H9 (cell line): ENCODE results near the gene C1orf105. TPM values are rescaled to one million over a fixed set of nuclear protein-coding genes. Genes with fewer than 3 reads are reported as not detected.

ENCODE experiments used
- DNase-seq: peaks from one replicate; pipeline ENCODE4 v3.0.0-alpha.2; 2017
- H2AFZ ChIP-seq: one replicate; pipeline ENCODE4 v1.6.1; 2013; ENCODE audit warnings: mild to moderate bottlenecking, low read length, control low read depth, moderate library complexity
- H2AK5ac ChIP-seq: 2 replicates; pipeline ENCODE4 v1.6.1; 2013; ENCODE audit warnings: low read length, control low read depth, mixed read lengths; ENCODE audit not compliant: insufficient read length
- H2BK120ac ChIP-seq: one replicate; pipeline ENCODE4 v1.6.1; 2013; ENCODE audit warnings: low read depth, mild to moderate bottlenecking, low read length, control low read depth, inconsistent platforms; ENCODE audit not compliant: poor library complexity, severe bottlenecking
- H2BK12ac ChIP-seq: 2 replicates; pipeline ENCODE4 v1.6.1; 2013; ENCODE audit warnings: low read length, control low read depth, mixed read lengths, low read depth; ENCODE audit not compliant: insufficient read length
- H2BK15ac ChIP-seq: 2 replicates; pipeline ENCODE4 v1.6.1; 2013; ENCODE audit warnings: low read depth, low read length, control low read depth
- H2BK20ac ChIP-seq: one replicate; pipeline ENCODE4 v1.6.1; 2013; ENCODE audit warnings: low read depth, mild to moderate bottlenecking, low read length, control low read depth, inconsistent platforms; ENCODE audit not compliant: poor library complexity, severe bottlenecking
- H2BK5ac ChIP-seq: 2 replicates; pipeline ENCODE4 v1.6.1; 2013; ENCODE audit warnings: low read length, control low read depth, mixed read lengths; ENCODE audit not compliant: insufficient read length
- H3K14ac ChIP-seq: 2 replicates; pipeline ENCODE4 v1.6.1; 2013; ENCODE audit warnings: low read length, control low read depth; ENCODE audit not compliant: insufficient read depth
- H3K18ac ChIP-seq: 2 replicates; pipeline ENCODE4 v1.6.1; 2013; ENCODE audit warnings: low read depth, mild to moderate bottlenecking, mixed read lengths, low read length, control low read depth; ENCODE audit not compliant: insufficient read length
- H3K23ac ChIP-seq: 2 replicates; pipeline ENCODE4 v1.6.1; 2013; ENCODE audit warnings: low read length, control low read depth, mixed read lengths, low read depth; ENCODE audit not compliant: insufficient read length
- H3K23me2 ChIP-seq: 2 replicates; pipeline ENCODE4 v1.6.1; 2013; ENCODE audit warnings: low read depth, mild to moderate bottlenecking, mixed read lengths, low read length, control low read depth; ENCODE audit not compliant: insufficient read length, poor library complexity, severe bottlenecking
- H3K27ac ChIP-seq: 2 replicates; pipeline ENCODE4 v1.5.1; 2013; ENCODE audit warnings: low read length, control low read depth, mixed read lengths, low read depth; ENCODE audit not compliant: insufficient read length
- H3K27me3 ChIP-seq: 2 replicates; pipeline ENCODE4 v1.6.1; 2013; ENCODE audit warnings: low read length, control low read depth, inconsistent platforms; ENCODE audit not compliant: insufficient read depth
- H3K4ac ChIP-seq: 2 replicates; pipeline ENCODE4 v1.6.1; 2013; ENCODE audit warnings: low read depth, mild to moderate bottlenecking, control low read depth, inconsistent platforms, low read length, moderate library complexity
- H3K4me1 ChIP-seq: 2 replicates; pipeline ENCODE4 v1.6.1; 2013; ENCODE audit warnings: low read length, control low read depth, inconsistent platforms; ENCODE audit not compliant: insufficient read depth
- H3K4me2 ChIP-seq: 2 replicates; pipeline ENCODE4 v1.6.1; 2013; ENCODE audit warnings: low read length, control low read depth, mixed read lengths; ENCODE audit not compliant: insufficient read length, insufficient read depth
- H3K56ac ChIP-seq: 2 replicates; pipeline ENCODE4 v1.6.1; 2013; ENCODE audit warnings: low read depth, mild to moderate bottlenecking, mixed read lengths, low read length, control low read depth; ENCODE audit not compliant: insufficient read length
- H3K79me1 ChIP-seq: 2 replicates; pipeline ENCODE4 v1.6.1; 2013; ENCODE audit warnings: low read depth, mild to moderate bottlenecking, moderate library complexity, low read length, control low read depth, inconsistent platforms; ENCODE audit not compliant: insufficient read depth, poor library complexity, severe bottlenecking
- H3K79me2 ChIP-seq: 2 replicates; pipeline ENCODE4 v1.6.1; 2013; ENCODE audit warnings: low read length, control low read depth, inconsistent platforms; ENCODE audit not compliant: insufficient read depth
- H3K9ac ChIP-seq: 2 replicates; pipeline ENCODE4 v1.6.1; 2013; ENCODE audit warnings: low read length, control low read depth, mixed read lengths; ENCODE audit not compliant: insufficient read length; ENCODE audit errors: extremely low read depth
- H3K9me3 ChIP-seq: one replicate; pipeline ENCODE4 v1.6.1; 2013; ENCODE audit warnings: low read depth, low read length, inconsistent platforms; ENCODE audit not compliant: control insufficient read depth
- H3T11ph ChIP-seq: one replicate; pipeline ENCODE4 v1.6.1; 2013; ENCODE audit warnings: mild to moderate bottlenecking, low read length, control low read depth, inconsistent platforms
- H4K20me1 ChIP-seq: one replicate; pipeline ENCODE4 v1.6.1; 2013; ENCODE audit not compliant: control insufficient read depth, insufficient read length, insufficient read depth
- H4K5ac ChIP-seq: 2 replicates; pipeline ENCODE4 v1.6.1; 2013; ENCODE audit warnings: low read depth, mild to moderate bottlenecking, mixed read lengths, low read length, control low read depth; ENCODE audit not compliant: insufficient read length
- H4K8ac ChIP-seq: replicated peaks from 2 replicates; pipeline ENCODE4 v1.6.1; 2013; ENCODE audit warnings: low read length, control low read depth, mixed read lengths, low read depth; ENCODE audit not compliant: insufficient read length
- H4K91ac ChIP-seq: 2 replicates; pipeline ENCODE4 v1.6.1; 2013; ENCODE audit warnings: low read depth, mild to moderate bottlenecking, moderate library complexity, mixed read lengths, low read length, control low read depth; ENCODE audit not compliant: insufficient read length
- H3K27ac Mint-ChIP-seq, 3 experiments: 2 replicates in 2 of 3; 3 replicates in 1 of 3; pipeline ENCODE4 v1.8.0; 2020 to 2021; ENCODE audit warnings: mixed read lengths in 3 of 3, mild to moderate bottlenecking in 1 of 3, moderate library complexity in 1 of 3
- H3K27me3 Mint-ChIP-seq: 2 replicates; pipeline ENCODE4 v1.8.0; 2021; ENCODE audit warnings: low read depth, mild to moderate bottlenecking, moderate library complexity, mixed read lengths
- H3K36me3 Mint-ChIP-seq, 3 experiments: 2 replicates in 2 of 3; 3 replicates in 1 of 3; pipeline ENCODE4 v1.8.0; 2020 to 2021; ENCODE audit warnings: low read depth in 3 of 3, mixed read lengths in 3 of 3; ENCODE audit not compliant: insufficient read depth in 1 of 3
- H3K4me1 Mint-ChIP-seq, 2 experiments: 2 replicates each; pipeline ENCODE4 v1.8.0; 2020; ENCODE audit warnings: mixed read lengths in 2 of 2
- H3K4me3 Mint-ChIP-seq, 2 experiments: 2 replicates in 1 of 2; 3 replicates in 1 of 2; pipeline ENCODE4 v1.8.0; 2020 to 2021; ENCODE audit warnings: mild to moderate bottlenecking in 2 of 2, mixed read lengths in 2 of 2, moderate library complexity in 1 of 2
- H3K9me3 Mint-ChIP-seq, 2 experiments: 2 replicates in 1 of 2; 3 replicates in 1 of 2; pipeline ENCODE4 v1.8.0; 2020; ENCODE audit warnings: mild to moderate bottlenecking in 2 of 2, mixed read lengths in 2 of 2, moderate library complexity in 1 of 2
- total RNA-seq: library from RNA; stranded (reverse); gene quantifications from 2 replicates; pipeline ENCODE4 v1.2.1, GENCODE V29; 2021
- TF ChIP-seq, protein P1 (sequence below): fragments of 200-600 bp; sonication (generic); conservative IDR thresholded peaks from 3 replicates; pipeline ENCODE4 v1.8.0; 2021; ENCODE audit warnings: antibody characterized with exemption, mild to moderate bottlenecking

Gene C1orf105
- total RNA-seq, 1 experiment from 2014 or later: not detected

- no peak overlapping the region for H2BK120ac ChIP-seq
- H4K20me1 ChIP-seq: no peaks in the 10 kb centered on the region
- H3K27ac Mint-ChIP-seq: no peak overlapping the region
- no peak overlapping the region for H3K18ac ChIP-seq
- no peak overlapping the region for H4K91ac ChIP-seq
- TF ChIP-seq, protein P1, sequence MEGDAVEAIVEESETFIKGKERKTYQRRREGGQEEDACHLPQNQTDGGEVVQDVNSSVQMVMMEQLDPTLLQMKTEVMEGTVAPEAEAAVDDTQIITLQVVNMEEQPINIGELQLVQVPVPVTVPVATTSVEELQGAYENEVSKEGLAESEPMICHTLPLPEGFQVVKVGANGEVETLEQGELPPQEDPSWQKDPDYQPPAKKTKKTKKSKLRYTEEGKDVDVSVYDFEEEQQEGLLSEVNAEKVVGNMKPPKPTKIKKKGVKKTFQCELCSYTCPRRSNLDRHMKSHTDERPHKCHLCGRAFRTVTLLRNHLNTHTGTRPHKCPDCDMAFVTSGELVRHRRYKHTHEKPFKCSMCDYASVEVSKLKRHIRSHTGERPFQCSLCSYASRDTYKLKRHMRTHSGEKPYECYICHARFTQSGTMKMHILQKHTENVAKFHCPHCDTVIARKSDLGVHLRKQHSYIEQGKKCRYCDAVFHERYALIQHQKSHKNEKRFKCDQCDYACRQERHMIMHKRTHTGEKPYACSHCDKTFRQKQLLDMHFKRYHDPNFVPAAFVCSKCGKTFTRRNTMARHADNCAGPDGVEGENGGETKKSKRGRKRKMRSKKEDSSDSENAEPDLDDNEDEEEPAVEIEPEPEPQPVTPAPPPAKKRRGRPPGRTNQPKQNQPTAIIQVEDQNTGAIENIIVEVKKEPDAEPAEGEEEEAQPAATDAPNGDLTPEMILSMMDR: no peak
- H3K4me2 ChIP-seq: no peak overlapping the region
- H3K23me2 ChIP-seq: no peaks in the 10 kb centered on the region
- H3K4me3 Mint-ChIP-seq: no peak overlapping the region
- H3T11ph ChIP-seq: no peak overlapping the region
- H4K8ac ChIP-seq: no peak overlapping the region
- no peaks in the 10 kb centered on the region for H3K79me1 ChIP-seq
- H3K4me1 ChIP-seq: no peaks in the 10 kb centered on the region; the same call in 1 of the 2 replicates
- no peak overlapping the region for H3K14ac ChIP-seq
- no peaks in the 10 kb centered on the region for H3K79me2 ChIP-seq
- no peak for DNase-seq
- no peaks in the 10 kb centered on the region for H3K9me3 ChIP-seq
- no peaks in the 10 kb centered on the region for H3K27me3 Mint-ChIP-seq
- H2BK5ac ChIP-seq: no peak overlapping the region
- peaks cover 10 to 16% of the 10 kb centered on the region in 2 experiments for H3K4me1 Mint-ChIP-seq
- no peak overlapping the region for H3K27ac ChIP-seq
- no peak overlapping the region for H2AFZ ChIP-seq
- no peak overlapping the region for H4K5ac ChIP-seq
- no peak overlapping the region for H3K56ac ChIP-seq
- no peak overlapping the region for H3K23ac ChIP-seq
- H2BK20ac ChIP-seq: no peak overlapping the region
- no peak overlapping the region for H3K9ac ChIP-seq
- H2BK15ac ChIP-seq: no peak overlapping the region
- H3K27me3 ChIP-seq: no peaks in the 10 kb centered on the region
- H3K36me3 Mint-ChIP-seq: no peaks in the 10 kb centered on the region
- no peak overlapping the region for H2BK12ac ChIP-seq
- H2AK5ac ChIP-seq: no peak overlapping the region
- no peak overlapping the region for H3K4ac ChIP-seq
- H3K9me3 Mint-ChIP-seq: no peaks in the 10 kb centered on the region
Observed at GRCh38 chr1:172401477-172401876, 19.0 kb upstream of the C1orf105 start.
